ENCODE data around the gene NGRN. TPM values are rescaled to one million over a fixed set of nuclear protein-coding genes. Genes with fewer than 3 reads are reported as not detected.
"Not testable (repeated sequence)": the region's sequence is repeated elsewhere in the genome, so short reads cannot be mapped to it uniquely, and the experiment has no call there.

The NGRN gene
- total RNA-seq, 5 donors from 2014 or later (not counting 1 experiment from before 2014, with no cell fraction given) = 44.5 to 53.1 (median 46.1) TPM

GRCh38 chr15:90266485-90266884, 1.0 kb downstream of the NGRN start:
- ChIA-PET POLR2A (interaction anchor here in 1 of 2 donors (0.6 to 2.0 kb wide), 2 partner anchors 33 to 122 kb away, joined by 3 to 18 read pairs; partner anchors contain the start of genes CIB1, GDPGP1 and IQGAP1), CTCF (interaction anchor here in 1 of 2 donors (1.1 kb wide), 1 partner anchor 35 kb away, joined by 6 read pairs; no protein-coding TSS in a partner anchor)
- peaks cover 26 to 53% of the 10 kb centered on the region in 2 experiments for H3K4me1 ChIP-seq (ENCODE audit: control insufficient read depth in 1 of 2, extremely low read depth in 1 of 2, insufficient read depth in 2 of 2, low read length in 2 of 2)
- H3K27me3 ChIP-seq (replicated peaks in 1 of 2; ENCODE audit: control insufficient read depth in 2 of 2, extremely low read depth in 1 of 2, insufficient read depth in 2 of 2, low read length in 1 of 2) = no peaks in the 10 kb centered on the region
- H3K36me3 ChIP-seq (ENCODE audit: control insufficient read depth in 2 of 2, extremely low read depth in 1 of 2, insufficient read depth in 1 of 2, low read length in 1 of 2) = peaks cover 2 to 30% of the 10 kb centered on the region in 2 donors
- H3K4me3 ChIP-seq (ENCODE audit: control insufficient read depth in 1 of 2, extremely low read depth in 1 of 2, low read length in 1 of 2) = peak overlapping the region; percentile 89
- Mint-ChIP-seq H3K27ac (peak overlapping the region; percentile 98 to 99), H3K4me3 (peak overlapping the region; percentile 95 to 97 (median 95)), H3K4me1 (peaks cover 56 to 64% (median 62%) of the 10 kb centered on the region in 3 donors), H3K36me3 (peaks cover 30% of the 10 kb centered on the region), H3K27me3 (no peaks in the 10 kb centered on the region), H3K9me3 (no peaks in the 10 kb centered on the region)
- WGBS (ENCODE audit: insufficient coverage) = 52% methylated on average over 5 of the region's 15 CpGs
- H3K9me3 ChIP-seq = no peaks in the 10 kb centered on the region
- H3K27ac ChIP-seq (ENCODE audit: low read length) = peak overlapping the region; percentile 96
- ATAC-seq (replicated peaks in 1 of 4) (no peak), DNase-seq (peak in 8 of 35 experiments; percentile 4 to 32 (median 11))

GRCh38 chr15:90268415-90268814, 2.9 kb downstream of the NGRN start:
- DNase-seq (no peak), ATAC-seq (replicated peaks in 1 of 4) (no peak)
- Mint-ChIP-seq H3K27ac (peak overlapping the region in 1 of 2 donors; percentile 44), H3K27me3 (no peaks in the 10 kb centered on the region), H3K9me3 (no peaks in the 10 kb centered on the region), H3K36me3 (peaks cover 39% of the 10 kb centered on the region), H3K4me1 (peaks cover 71 to 75% (median 74%) of the 10 kb centered on the region in 3 donors), H3K4me3 (peak overlapping the region; percentile 69 to 97 (median 95))
- ChIA-PET CTCF (interaction anchor here (0.6 to 1.3 kb wide), 2 partner anchors 18 to 26 kb away, joined by 3 to 4 read pairs; no protein-coding TSS in a partner anchor), POLR2A (interaction anchor here (0.5 to 1.6 kb wide), 5 partner anchors 18 to 98 kb away, joined by 3 to 16 read pairs (median 5); partner anchors contain the start of genes CIB1 (in 1 of the 2), GDPGP1 (in 1 of the 2) and TTLL13 (in 1 of the 2))
- no CpG with 5 or more reads among the region's 1 CpG for WGBS (ENCODE audit: insufficient coverage)
- peaks cover 3 to 46% of the 10 kb centered on the region in 2 donors for H3K36me3 ChIP-seq (ENCODE audit: control insufficient read depth in 2 of 2, extremely low read depth in 1 of 2, insufficient read depth in 1 of 2, low read length in 1 of 2)
- no peak overlapping the region for H3K4me3 ChIP-seq (ENCODE audit: control insufficient read depth in 1 of 2, extremely low read depth in 1 of 2, low read length in 1 of 2)
- no peaks in the 10 kb centered on the region for H3K27me3 ChIP-seq (replicated peaks in 1 of 2; ENCODE audit: control insufficient read depth in 2 of 2, extremely low read depth in 1 of 2, insufficient read depth in 2 of 2, low read length in 1 of 2)
- no peaks in the 10 kb centered on the region for H3K9me3 ChIP-seq
- H3K4me1 ChIP-seq (ENCODE audit: control insufficient read depth in 1 of 2, extremely low read depth in 1 of 2, insufficient read depth in 2 of 2, low read length in 2 of 2) = peaks cover 26 to 53% of the 10 kb centered on the region in 2 experiments
- H3K27ac ChIP-seq (ENCODE audit: low read length) = no peak overlapping the region

- Histone ChIP-seq H3K27ac (ENCODE audit: low read length) (no peak overlapping the region), H3K4me3 (ENCODE audit: control insufficient read depth in 1 of 2, extremely low read depth in 1 of 2, low read length in 1 of 2) (no peak overlapping the region), H3K27me3 (replicated peaks in 1 of 2; ENCODE audit: control insufficient read depth in 2 of 2, extremely low read depth in 1 of 2, insufficient read depth in 2 of 2, low read length in 1 of 2) (no peaks in the 10 kb centered on the region), H3K9me3 (no peaks in the 10 kb centered on the region), H3K4me1 (ENCODE audit: control insufficient read depth in 1 of 2, extremely low read depth in 1 of 2, insufficient read depth in 2 of 2, low read length in 2 of 2) (peaks cover 22 to 41% of the 10 kb centered on the region in 2 experiments), H3K36me3 (ENCODE audit: control insufficient read depth in 2 of 2, extremely low read depth in 1 of 2, insufficient read depth in 1 of 2, low read length in 1 of 2) (peaks cover 3 to 56% of the 10 kb centered on the region in 2 donors)
- no peak for DNase-seq
- Mint-ChIP-seq H3K27me3 (no peaks in the 10 kb centered on the region), H3K36me3 (peaks cover 49% of the 10 kb centered on the region), H3K9me3 (no peaks in the 10 kb centered on the region), H3K4me3 (peak overlapping the region in 1 of 3 donors; percentile 52), H3K27ac (peak overlapping the region; percentile 9 to 72), H3K4me1 (peaks cover 65 to 69% (median 66%) of the 10 kb centered on the region in 3 donors)
- ChIA-PET POLR2A (interaction anchor here (0.5 to 1.0 kb wide), 5 partner anchors 9 to 119 kb away, joined by 3 to 7 read pairs (median 4); partner anchors contain the start of genes CIB1 (in 1 of the 2) and GDPGP1 (in 1 of the 2)), CTCF (interaction anchor here in 1 of 2 donors (0.5 kb wide), 1 partner anchor 351 kb away, joined by 6 read pairs; no protein-coding TSS in a partner anchor)
- ATAC-seq (replicated peaks in 1 of 4) = no peak
- WGBS (ENCODE audit: insufficient coverage) = 92% methylated on average over 4 of the region's 10 CpGs
These were observed 5.2 kb downstream of the NGRN start for GRCh38 chr15:90270502-90271150.

- peaks cover 20 to 36% of the 10 kb centered on the region in 2 experiments for H3K4me1 ChIP-seq (ENCODE audit: control insufficient read depth in 1 of 2, extremely low read depth in 1 of 2, insufficient read depth in 2 of 2, low read length in 2 of 2)
These were observed 6.1 kb downstream of the NGRN start for GRCh38 chr15:90271459-90272166.

GRCh38 chr15:90278467-90278866, 13.0 kb downstream of the NGRN start:
- ChIA-PET POLR2A (interaction anchor here in 1 of 2 donors (1.1 kb wide), 1 partner anchor 57 kb away, joined by 4 read pairs; no protein-coding TSS in a partner anchor), CTCF (interaction anchor here in 1 of 2 donors (0.7 to 1.0 kb wide), 2 partner anchors 40 to 420 kb away, joined by 3 to 4 read pairs; no protein-coding TSS in a partner anchor)
- ATAC-seq (replicated peaks in 1 of 4); H3K4me1 Mint-ChIP-seq; H3K4me1 ChIP-seq (ENCODE audit: control insufficient read depth in 1 of 2, extremely low read depth in 1 of 2, insufficient read depth in 2 of 2, low read length in 2 of 2); H3K9me3 Mint-ChIP-seq; H3K27me3 ChIP-seq (replicated peaks in 1 of 2; ENCODE audit: control insufficient read depth in 2 of 2, extremely low read depth in 1 of 2, insufficient read depth in 2 of 2, low read length in 1 of 2); H3K36me3 ChIP-seq (ENCODE audit: control insufficient read depth in 2 of 2, extremely low read depth in 1 of 2, insufficient read depth in 1 of 2, low read length in 1 of 2); H3K4me3 Mint-ChIP-seq; H3K27ac Mint-ChIP-seq; H3K9me3 ChIP-seq; DNase-seq; H3K4me3 ChIP-seq (ENCODE audit: control insufficient read depth in 1 of 2, extremely low read depth in 1 of 2, low read length in 1 of 2); H3K27ac ChIP-seq (ENCODE audit: low read length); H3K27me3 Mint-ChIP-seq: not testable (repeated sequence)
- 97% methylated on average over 9 of the region's 12 CpGs for WGBS (ENCODE audit: insufficient coverage)
- peaks cover 14% of the 10 kb centered on the region for H3K36me3 Mint-ChIP-seq

More at GRCh38 chr15:90271459-90272166, 6.1 kb downstream of the NGRN start:
- H3K27ac ChIP-seq (ENCODE audit: low read length) = no peak overlapping the region
- Mint-ChIP-seq H3K4me3 (peak overlapping the region in 1 of 3 donors; percentile 52), H3K4me1 (peaks cover 60 to 62% (median 61%) of the 10 kb centered on the region in 3 donors), H3K27ac (peak overlapping the region; percentile 57 to 59), H3K9me3 (no peaks in the 10 kb centered on the region), H3K36me3 (peaks cover 52% of the 10 kb centered on the region), H3K27me3 (no peaks in the 10 kb centered on the region)
- no peak for DNase-seq
- H3K4me3 ChIP-seq (ENCODE audit: control insufficient read depth in 1 of 2, extremely low read depth in 1 of 2, low read length in 1 of 2) = no peak overlapping the region
- H3K36me3 ChIP-seq (ENCODE audit: control insufficient read depth in 2 of 2, extremely low read depth in 1 of 2, insufficient read depth in 1 of 2, low read length in 1 of 2) = peaks cover 3 to 56% of the 10 kb centered on the region in 2 donors
- no peak for ATAC-seq (replicated peaks in 1 of 4)
- no peaks in the 10 kb centered on the region for H3K9me3 ChIP-seq
- no peaks in the 10 kb centered on the region for H3K27me3 ChIP-seq (replicated peaks in 1 of 2; ENCODE audit: control insufficient read depth in 2 of 2, extremely low read depth in 1 of 2, insufficient read depth in 2 of 2, low read length in 1 of 2)
- CTCF ChIA-PET = no interaction called here
- WGBS (ENCODE audit: insufficient coverage) = 83% methylated on average over 5 of the region's 7 CpGs
- POLR2A ChIA-PET = interaction anchor here in 1 of 2 donors (0.6 to 0.9 kb wide), 2 partner anchors 13 to 33 kb away, joined by 3 to 4 read pairs; no protein-coding TSS in a partner anchor

- DNase-seq; H3K27me3 ChIP-seq (replicated peaks in 1 of 2; ENCODE audit: control insufficient read depth in 2 of 2, extremely low read depth in 1 of 2, insufficient read depth in 2 of 2, low read length in 1 of 2); H3K27ac Mint-ChIP-seq; H3K4me3 ChIP-seq (ENCODE audit: control insufficient read depth in 1 of 2, extremely low read depth in 1 of 2, low read length in 1 of 2); H3K4me1 Mint-ChIP-seq; H3K9me3 Mint-ChIP-seq; H3K4me3 Mint-ChIP-seq; H3K9me3 ChIP-seq; H3K27me3 Mint-ChIP-seq; H3K36me3 Mint-ChIP-seq; H3K4me1 ChIP-seq (ENCODE audit: control insufficient read depth in 1 of 2, extremely low read depth in 1 of 2, insufficient read depth in 2 of 2, low read length in 2 of 2); ATAC-seq (replicated peaks in 1 of 4); H3K36me3 ChIP-seq (ENCODE audit: control insufficient read depth in 2 of 2, extremely low read depth in 1 of 2, insufficient read depth in 1 of 2, low read length in 1 of 2); POLR2A ChIA-PET; CTCF ChIA-PET; H3K27ac ChIP-seq (ENCODE audit: low read length): not testable (repeated sequence)
- WGBS (ENCODE audit: insufficient coverage) = 100% methylated on average over 2 of the region's 5 CpGs
These were observed 15.3 kb downstream of the NGRN start for GRCh38 chr15:90280743-90281142.
